HG03342 (cell line): ENCODE data around the gene NRIP3.
"Not testable (repeated sequence)": the region's sequence is repeated elsewhere in the genome, so short reads cannot be mapped to it uniquely, and the experiment has no call there.

Experiments
- ATAC-seq: cut with Tn5 transposase; IDR thresholded peaks from one replicate; pipeline ENCODE4 v1.9.1; 2021; ENCODE audit warnings: mild to moderate bottlenecking, moderate library complexity; ENCODE audit not compliant: unreplicated experiment

Gene NRIP3

GRCh38 chr11:9016916-9017642 is 13.3 kb upstream of the NRIP3 start:
- no peak for ATAC-seq

- no peak for ATAC-seq
These were observed 11.9 kb upstream of the NRIP3 start for GRCh38 chr11:9015677-9016076.

- ATAC-seq = no peak
These were observed 11.0 kb upstream of the NRIP3 start for GRCh38 chr11:9014826-9015225.

- ATAC-seq = no peak
These were observed 9.6 kb upstream of the NRIP3 start for GRCh38 chr11:9013373-9013772.

- not testable (repeated sequence) for ATAC-seq
These were observed 5.7 kb upstream of the NRIP3 start for GRCh38 chr11:9009538-9009937.

- ATAC-seq = no peak
These were observed 4.9 kb upstream of the NRIP3 start for GRCh38 chr11:9008661-9009060.

- no peak for ATAC-seq
These were observed 4.3 kb upstream of the NRIP3 start for GRCh38 chr11:9008011-9008550.

- no peak for ATAC-seq
These were observed 1.3 kb upstream of the NRIP3 start for GRCh38 chr11:9005087-9005486.

GRCh38 chr11:9004183-9004926 is 554 bp upstream of the NRIP3 start:
- ATAC-seq = no peak

GRCh38 chr11:9002920-9003572 is 755 bp downstream of the NRIP3 start:
- ATAC-seq = no peak

GRCh38 chr11:9001736-9002135 is 2.1 kb downstream of the NRIP3 start:
- ATAC-seq = no peak

GRCh38 chr11:8998017-8998416 is 5.8 kb downstream of the NRIP3 start:
- no peak for ATAC-seq

- no peak for ATAC-seq
These were observed 6.3 kb downstream of the NRIP3 start for GRCh38 chr11:8997451-8997850.

GRCh38 chr11:8989453-8989852 is 14.3 kb downstream of the NRIP3 start:
- ATAC-seq = no peak

- no peak for ATAC-seq
These were observed 15.2 kb downstream of the NRIP3 start for GRCh38 chr11:8988329-8989234.

- no peak for ATAC-seq
These were observed 16.4 kb downstream of the NRIP3 start for GRCh38 chr11:8987446-8987845.

- not testable (repeated sequence) for ATAC-seq
These were observed 17.0 kb downstream of the NRIP3 start for GRCh38 chr11:8986772-8987171.

- no peak for ATAC-seq
These were observed 18.3 kb downstream of the NRIP3 start for GRCh38 chr11:8985462-8985861.

GRCh38 chr11:8983552-8983951 is 20.2 kb downstream of the NRIP3 start:
- ATAC-seq = no peak

- no peak for ATAC-seq
These were observed 23.3 kb downstream of the NRIP3 start for GRCh38 chr11:8980485-8980884.

GRCh38 chr11:8979365-8979764 is 24.4 kb downstream of the NRIP3 start:
- ATAC-seq = not testable (repeated sequence)
